OCI-LY1 (cell line): ENCODE data around the gene FXYD1.

Source experiments
- EZH2 ChIP-seq: fragments of 200-600 bp; sonication (generic), shearing (Covaris generic); IDR thresholded peaks from 2 replicates; pipeline ENCODE4 v1.8.0; 2017; ENCODE audit warnings: borderline replicate concordance, mixed run types, mild to moderate bottlenecking, antibody characterized with exemption, low read length, moderate library complexity, mixed read lengths
- TF ChIP-seq, protein P1 (sequence below): fragments of 200-600 bp; sonication (generic), shearing (Covaris generic); IDR thresholded peaks from 2 replicates; pipeline ENCODE4 v1.5.1; 2017; ENCODE audit warnings: mild to moderate bottlenecking, antibody characterized with exemption, low read length, moderate library complexity, mixed read lengths

DNA sequence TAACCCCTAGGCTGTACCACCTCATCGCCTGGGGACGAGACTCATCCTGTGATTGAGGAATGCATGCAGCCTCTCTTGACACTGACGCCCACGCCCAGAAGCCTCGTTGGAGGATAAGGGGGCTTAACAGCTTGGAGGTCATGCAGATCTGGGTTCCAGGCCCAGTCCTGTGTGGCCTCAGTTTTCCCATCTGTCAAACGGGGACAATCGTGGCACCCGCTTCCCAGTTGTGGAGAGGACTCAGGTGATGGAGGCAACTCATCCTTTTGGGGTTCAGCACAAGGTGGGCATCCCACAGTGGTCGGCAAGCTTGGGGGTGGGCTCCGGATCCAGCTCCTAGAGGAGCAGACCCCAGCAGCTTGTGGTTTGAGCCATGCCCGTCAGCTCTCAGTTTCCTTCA is 2.4 kb upstream of the FXYD1 start:
- no peak for TF ChIP-seq EZH2
- TF ChIP-seq, protein P1, sequence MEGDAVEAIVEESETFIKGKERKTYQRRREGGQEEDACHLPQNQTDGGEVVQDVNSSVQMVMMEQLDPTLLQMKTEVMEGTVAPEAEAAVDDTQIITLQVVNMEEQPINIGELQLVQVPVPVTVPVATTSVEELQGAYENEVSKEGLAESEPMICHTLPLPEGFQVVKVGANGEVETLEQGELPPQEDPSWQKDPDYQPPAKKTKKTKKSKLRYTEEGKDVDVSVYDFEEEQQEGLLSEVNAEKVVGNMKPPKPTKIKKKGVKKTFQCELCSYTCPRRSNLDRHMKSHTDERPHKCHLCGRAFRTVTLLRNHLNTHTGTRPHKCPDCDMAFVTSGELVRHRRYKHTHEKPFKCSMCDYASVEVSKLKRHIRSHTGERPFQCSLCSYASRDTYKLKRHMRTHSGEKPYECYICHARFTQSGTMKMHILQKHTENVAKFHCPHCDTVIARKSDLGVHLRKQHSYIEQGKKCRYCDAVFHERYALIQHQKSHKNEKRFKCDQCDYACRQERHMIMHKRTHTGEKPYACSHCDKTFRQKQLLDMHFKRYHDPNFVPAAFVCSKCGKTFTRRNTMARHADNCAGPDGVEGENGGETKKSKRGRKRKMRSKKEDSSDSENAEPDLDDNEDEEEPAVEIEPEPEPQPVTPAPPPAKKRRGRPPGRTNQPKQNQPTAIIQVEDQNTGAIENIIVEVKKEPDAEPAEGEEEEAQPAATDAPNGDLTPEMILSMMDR: no peak
